GM18517 (cell line): ENCODE results near the gene NIT2.
"Not testable (repeated sequence)": the region's sequence is repeated elsewhere in the genome, so short reads cannot be mapped to it uniquely, and the experiment has no call there.

ENCODE experiments used
- ATAC-seq: cut with Tn5 transposase; IDR thresholded peaks from one replicate; pipeline ENCODE4 v1.9.1; 2021; ENCODE audit warnings: mild to moderate bottlenecking, moderate library complexity; ENCODE audit not compliant: unreplicated experiment

The NIT2 gene, protein sequence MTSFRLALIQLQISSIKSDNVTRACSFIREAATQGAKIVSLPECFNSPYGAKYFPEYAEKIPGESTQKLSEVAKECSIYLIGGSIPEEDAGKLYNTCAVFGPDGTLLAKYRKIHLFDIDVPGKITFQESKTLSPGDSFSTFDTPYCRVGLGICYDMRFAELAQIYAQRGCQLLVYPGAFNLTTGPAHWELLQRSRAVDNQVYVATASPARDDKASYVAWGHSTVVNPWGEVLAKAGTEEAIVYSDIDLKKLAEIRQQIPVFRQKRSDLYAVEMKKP

DNA sequence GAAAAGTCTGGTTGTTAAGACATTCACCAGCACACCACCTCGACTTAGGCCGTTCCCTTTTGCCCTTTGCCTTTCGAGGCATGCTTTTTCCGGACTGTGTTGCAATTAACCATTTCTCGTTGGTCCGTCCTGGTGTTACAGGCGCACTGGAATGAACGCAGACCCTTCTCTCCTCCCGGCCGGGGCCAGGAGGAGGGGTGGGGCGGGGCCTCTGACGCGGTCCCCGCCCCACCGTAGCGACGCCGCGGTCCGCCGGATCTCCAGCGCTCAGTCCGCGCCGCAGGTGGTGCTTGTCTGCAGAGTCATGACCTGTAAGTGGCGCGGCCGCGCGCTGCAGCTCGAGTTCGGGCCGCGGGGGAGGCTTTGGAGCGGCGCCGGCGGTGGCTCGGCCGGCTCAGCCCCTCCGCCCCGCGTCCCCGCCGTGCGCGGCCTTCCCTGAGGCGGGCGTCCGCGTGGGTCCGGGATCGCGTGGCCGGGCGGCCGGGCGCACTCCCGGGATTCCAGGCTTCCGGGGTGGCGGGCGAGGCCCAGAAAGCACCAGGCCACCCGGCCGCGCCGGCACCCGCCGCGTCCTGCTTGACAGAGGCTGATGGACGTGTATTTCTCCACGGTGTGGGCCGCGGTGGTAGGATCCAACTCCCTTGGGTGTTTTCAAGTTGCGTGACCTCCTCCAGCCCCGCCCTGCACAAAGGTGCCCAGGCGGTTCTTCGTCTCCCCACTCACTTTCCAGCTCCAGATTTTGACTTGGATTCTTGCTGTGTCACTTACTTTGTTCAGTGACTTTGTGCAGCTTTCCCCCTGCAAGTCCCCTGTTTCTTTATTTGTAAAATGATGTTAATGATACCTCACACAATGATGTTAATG is at the start of gene NIT2:
TSS of gene NIT2 (plus strand) at position 270 of the 864 bp plus-strand sequence. CDS start at position 305, 35 bp downstream.
- peak; percentile 93 for ATAC-seq

DNA sequence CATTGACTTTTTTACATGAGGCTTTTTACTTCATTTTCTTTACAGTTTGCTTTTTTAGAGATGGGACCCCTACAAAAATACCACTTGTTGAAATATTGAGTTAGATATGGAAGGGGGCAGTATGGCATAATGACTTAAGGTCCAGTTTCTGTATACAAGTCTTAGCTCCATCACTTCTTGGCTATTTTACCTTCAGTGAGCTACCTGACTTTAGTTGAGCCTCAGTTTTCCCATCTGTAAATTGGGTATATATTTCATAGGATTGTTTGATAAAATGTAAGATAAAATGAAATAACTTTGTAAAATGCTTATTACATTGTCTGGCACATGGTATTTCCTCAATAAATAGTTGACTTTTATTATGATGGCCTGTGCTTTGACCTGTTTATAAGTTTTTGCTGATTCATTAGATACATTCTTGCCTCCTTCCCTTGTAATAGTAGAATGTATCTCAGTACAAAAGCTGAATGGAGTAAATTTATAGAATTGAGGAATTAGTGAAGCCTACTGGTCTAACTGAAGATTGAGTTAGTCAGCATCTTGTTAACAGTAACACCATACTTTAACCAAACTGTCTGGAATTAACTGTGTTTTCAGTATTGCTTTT is 46.2 kb upstream of the NIT2 start:
- ATAC-seq = no peak

DNA sequence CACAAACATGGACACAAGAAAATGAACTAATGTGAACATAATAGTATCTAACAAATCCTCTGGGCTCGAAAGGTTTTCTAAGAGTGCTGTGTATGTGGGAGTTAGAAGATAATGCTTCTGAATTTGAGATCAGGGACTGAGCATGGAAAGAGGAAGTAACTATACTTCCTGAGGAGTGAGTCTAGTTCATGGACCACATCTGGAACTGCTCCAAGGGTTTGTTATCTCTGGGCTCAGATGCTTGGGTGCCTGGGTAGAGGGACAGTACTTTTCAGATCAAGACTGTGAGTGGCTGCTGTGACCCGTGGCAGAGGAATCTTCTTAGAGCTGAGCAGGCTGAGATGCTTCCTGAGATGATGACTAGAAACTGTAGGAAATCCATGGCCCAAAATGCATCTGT is 45.2 kb upstream of the NIT2 start:
- no peak for ATAC-seq

DNA sequence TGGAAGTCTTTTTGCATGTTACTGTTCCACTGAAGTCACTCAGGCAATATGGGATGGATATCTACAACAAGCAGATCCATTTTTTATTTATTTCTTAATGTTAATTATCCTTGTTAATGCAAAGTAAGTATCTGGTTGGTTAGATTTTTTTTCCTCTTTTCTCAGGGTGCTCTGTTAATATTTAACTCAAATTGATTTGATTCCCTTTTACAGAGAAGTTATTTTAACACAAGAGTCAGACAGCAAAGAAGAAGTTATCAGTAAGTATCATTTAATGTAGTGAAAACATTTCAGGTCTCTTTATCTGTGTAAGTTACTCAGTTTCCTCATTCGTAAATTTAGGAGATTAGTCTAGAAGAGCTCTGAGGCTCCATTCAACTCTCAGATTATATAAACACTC is 39.5 kb upstream of the NIT2 start:
- no peak for ATAC-seq

DNA sequence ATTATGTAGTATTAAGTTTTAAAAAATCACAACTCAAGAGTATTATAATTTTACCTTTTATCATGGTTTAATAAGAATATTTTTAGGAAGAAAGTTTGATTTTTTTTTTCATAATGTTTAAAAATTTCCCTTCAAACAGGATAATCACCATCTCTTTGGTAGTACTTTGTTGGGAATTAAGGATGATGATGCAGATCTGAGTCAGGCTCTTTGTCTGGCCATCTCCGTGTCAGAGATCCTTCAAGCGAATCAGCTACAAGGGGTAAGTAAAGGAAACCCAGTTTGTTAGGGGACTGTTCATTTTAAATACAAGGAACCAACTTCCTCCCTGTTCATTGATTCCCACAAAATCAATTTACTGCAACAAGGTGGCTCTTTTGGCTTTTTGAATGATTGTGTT is 36.8 kb upstream of the NIT2 start:
- no peak for ATAC-seq

DNA sequence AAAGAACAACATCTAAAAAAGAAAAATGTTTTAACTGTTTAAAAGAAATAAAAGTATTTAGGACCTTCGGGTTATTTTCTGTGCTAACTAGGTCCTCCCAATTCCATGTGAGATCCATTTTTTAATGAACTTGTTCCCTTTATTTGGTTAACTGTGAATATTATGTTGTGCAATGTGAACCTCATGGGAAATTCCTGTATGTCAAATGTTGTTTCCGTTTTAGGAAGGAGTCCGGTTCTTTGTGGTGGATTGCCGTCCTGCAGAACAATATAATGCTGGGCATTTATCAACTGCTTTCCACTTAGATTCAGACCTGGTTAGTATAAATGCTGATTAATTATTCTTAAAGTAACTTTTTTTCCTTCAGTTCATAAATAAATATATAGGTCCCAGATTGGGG is 35.5 kb upstream of the NIT2 start:
- no peak for ATAC-seq

DNA sequence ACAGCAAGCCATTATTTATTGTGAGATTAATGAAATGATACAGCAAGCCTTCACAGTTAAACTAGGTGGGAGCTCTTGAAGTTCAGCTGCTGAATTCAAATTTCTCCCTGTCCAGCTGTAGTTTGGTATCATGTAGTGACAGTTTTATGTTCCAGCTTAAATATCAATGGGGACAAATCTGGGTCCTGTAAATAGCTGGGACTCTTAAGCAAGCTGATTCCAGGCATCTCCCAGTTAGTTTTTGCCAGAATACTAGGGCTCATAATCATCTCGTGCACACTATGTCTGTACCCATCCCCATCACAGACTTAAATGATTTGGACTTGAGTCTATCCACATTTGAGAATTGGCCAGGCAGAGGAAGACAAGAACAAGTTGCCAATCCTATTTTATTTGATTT is 27.9 kb upstream of the NIT2 start:
- no peak for ATAC-seq

DNA sequence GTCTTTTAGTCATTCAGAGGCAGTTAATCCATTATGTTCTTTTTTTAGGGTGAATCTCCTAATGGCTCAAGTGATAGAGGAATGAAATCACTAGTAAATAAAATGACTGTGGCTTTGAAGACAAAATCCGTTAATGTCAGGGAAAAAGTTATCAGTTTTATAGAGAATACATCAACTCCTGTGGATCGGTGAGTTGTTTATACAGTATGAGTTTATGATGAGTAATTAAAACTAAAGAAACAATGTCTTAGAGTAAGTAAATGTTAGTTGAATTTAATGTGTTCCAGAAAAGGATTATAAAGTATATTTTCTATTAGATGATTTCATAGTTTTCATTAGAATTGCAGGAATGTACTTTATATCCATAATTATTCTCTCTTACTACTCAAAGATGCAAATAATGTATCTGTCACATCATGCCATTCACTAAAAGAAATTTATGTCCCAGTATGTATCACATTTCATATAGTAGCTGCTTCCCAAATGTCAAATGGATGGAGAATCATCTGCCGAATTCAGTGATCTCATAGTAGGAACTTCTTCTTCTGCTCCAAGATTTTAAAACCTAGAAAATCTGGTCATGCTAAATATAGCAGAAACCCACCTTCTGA is 24.1 kb upstream of the NIT2 start:
- ATAC-seq = no peak

DNA sequence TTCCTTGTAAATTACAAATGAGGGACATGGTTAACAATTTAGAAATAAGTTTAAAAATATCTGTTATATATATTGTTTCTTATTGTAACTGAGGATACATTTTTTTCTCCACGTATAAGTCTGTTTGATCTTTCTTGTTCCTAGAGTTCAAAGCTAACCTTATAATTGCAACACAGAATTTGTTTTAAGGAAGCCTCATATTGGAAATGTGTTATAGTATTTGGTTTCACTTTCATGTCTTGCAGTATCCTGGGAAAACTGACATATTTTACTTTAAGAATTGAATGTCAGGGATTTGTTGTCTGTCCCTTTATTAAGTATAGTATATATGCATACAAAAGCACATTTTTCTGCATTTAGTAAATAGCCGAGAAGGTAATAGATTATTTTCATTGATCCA is 23.5 kb upstream of the NIT2 start:
- no peak for ATAC-seq

DNA sequence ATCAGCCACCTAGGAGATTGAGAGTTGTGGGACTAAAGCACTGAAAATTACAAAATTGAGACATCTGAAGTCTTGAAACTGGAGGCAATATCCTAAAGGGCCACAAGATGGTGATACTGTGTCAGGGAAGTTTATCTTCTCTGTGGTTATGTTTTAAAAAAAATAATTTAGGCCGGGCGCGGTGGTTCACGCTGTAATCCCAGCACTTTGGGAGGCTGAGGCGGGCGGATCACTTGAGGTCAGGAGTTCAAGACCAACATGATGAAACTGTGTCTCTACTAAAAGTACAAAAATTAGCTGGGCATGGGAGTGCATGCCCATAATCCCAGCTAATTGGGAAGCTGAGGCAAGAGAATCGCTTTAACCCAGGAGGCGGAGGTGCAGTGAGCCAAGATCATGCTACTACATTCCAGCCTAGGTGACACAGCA is 17.9 kb upstream of the NIT2 start:
- peak; percentile 58 for ATAC-seq

DNA sequence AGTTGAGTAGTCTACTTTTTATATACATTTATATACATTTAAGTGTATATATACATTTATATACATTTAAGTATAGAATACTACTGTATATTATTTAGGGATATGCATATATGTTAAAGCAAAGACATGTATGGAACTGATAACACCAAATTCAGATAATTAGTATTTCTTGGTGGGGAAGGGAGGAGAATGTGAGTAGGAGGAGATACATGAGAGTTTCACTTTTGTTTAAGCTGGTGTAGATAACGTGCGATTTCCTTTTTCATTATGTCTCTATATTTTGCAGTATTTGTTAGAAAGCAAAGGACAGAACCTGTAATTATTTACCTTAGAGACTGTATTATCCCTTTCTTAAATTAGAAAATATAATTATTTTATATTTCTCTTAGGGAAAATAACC is 16.6 kb upstream of the NIT2 start:
- peak; percentile 77 for ATAC-seq

DNA sequence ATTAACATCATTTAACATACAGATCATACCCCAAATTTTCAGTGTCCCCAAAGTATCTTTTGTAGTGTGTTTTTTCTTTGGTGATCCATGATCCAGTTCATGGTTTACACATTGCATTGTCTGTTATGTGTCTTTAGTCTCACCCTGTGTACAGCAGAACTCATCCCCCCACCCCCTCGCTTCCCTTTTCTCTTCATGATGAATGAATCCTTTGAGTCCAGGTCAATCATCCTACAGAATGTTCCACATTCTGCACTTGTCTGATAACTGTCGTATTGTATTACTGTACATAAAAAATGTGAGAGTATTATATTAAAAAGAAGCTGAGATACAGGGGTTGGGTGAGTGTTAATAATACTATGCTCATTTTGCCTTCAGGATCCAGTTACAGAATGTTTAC is 14.6 kb upstream of the NIT2 start:
- no peak for ATAC-seq

DNA sequence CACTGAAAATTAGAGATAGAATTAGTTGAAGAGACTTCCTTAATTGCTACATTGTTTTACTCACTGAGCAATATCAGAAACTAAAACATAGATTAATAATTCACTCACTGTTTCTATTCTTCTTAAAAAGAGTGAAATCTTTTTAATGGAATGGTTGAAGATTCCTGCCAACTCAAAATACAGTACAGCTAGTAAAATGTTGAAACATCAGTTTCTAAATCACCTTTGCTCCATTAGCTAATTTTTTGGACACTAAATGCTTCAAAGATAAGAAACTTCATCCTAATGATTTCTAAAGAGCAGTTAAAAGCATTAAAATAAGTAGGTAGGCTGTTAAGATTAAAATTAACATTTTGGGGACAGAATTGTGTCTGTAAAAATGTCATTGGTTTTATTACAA is 10.5 kb upstream of the NIT2 start:
- ATAC-seq = no peak

DNA sequence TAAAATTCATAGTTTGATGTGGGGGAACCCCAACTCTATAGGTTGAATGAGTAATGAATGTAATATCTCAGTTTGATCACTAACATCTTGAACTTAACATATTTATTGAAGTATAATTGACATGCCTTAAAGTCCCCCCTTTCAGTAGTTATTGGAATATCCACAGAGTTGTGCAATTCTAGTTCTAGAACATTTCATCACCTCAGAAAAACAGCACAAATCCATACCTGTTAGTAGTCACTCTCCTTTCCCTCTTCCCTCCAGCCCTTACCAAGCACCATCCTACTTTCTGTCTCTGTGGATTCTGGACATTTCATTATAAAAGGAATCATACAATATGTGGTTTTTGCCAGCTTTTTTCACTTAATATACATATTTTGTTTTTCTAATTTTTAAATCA is 8.7 kb upstream of the NIT2 start:
- ATAC-seq = no peak

DNA sequence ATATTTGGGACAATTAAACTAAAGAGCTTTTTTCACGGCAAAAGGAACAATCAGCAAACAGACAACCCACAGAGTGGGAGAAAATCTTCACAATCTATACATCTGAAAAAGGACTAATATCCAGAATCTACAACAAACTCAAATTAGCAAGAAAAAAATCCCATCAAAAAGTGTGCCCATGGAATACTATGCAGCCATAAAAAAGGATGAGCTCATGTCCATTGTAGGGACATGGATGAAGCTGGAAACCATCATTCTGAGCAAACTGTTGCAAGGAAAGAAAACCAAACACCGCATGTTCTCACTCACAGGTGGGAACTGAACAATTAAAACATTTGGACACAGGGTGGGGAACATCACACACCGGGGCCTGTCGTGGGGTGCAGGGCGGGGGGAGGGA is 7.2 kb upstream of the NIT2 start:
- ATAC-seq = not testable (repeated sequence)

DNA sequence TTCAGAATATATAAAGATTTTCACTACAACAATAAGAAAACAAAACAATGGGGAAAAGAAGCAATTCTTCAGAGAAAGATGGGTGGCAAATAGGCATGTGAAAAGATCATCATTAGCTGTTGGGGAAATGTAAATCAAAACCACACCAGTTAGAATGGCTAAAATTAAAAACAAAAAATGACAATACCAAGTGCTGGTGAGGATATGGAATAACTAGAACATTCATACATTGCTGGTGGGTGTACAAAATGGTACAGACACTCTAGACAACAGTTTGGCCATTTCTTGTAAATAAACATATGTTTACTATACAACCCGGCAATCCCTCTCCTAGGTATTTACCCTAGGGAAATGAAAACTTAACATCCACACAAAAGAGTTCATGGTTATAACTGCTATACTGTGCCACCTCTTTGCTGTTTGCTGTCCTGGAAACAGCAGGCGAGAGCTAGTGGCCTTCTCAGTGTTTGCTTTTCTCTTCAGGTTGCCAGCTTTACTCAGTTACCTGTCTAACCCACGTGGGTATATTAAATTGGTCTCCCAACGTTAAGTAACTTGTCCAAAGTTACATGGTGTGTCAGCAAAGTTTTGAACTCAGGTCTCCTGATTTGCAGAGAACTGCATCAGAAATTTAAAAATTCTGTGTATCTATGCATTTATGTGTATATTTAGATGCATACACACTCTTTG is 4.6 kb upstream of the NIT2 start:
- no peak for ATAC-seq

DNA sequence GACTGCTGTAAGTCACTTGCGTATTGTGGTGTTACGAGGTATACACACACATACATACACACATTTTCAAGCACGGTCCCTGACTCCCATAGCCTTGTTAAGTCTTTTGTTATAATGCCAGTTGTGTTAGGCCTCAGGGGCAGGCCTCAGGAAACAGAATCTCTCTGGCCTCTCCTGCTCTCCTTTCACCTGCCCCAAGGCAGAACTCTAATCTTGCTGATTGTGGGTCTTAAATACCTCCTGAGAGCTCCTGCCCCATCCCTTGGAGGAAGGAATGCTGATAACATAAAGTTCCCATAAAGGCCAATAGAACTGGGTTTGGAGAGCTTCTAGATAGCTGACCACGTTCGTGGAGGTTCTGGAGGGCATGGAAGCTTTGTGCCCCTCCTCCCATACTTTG is 3.9 kb upstream of the NIT2 start:
- no peak for ATAC-seq

DNA sequence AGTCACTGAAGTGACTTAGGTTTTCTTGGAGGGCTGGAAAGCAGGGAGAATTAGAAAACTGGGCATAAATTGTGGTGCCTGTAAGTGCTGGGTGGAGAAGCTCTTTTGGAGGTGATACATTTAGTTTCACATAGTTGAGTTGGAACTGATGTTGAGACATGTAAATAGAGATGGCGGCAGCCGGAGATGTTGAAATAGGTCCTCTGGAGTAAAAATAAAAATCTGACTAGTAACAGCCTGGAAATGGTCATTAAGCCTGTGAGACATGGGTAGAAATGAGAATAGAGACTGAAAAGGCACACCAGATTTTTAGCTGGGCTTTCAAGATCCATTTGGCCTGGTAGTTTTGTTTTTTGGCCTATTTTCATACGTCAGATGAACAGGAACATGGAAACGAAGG is 2.9 kb upstream of the NIT2 start:
- no peak for ATAC-seq

DNA sequence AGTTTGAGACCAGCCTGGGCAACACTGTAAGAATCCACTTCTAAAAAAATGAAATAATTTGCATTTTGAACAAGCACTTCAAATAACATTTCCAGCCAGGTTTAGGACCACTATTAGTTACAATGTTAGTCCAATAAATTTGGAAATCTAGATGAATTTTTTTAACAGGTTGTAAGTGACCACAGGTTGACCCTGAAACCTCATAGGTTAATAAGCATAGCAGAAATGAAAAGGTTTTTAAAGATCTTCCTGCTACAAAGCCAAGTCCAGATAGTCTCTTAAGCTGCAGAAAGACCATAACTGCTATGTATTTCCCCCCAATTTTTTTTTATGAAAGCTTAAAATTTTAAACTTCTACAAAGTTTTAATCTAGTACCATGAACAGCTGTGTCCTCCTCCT is 1.5 kb upstream of the NIT2 start:
- ATAC-seq = no peak

DNA sequence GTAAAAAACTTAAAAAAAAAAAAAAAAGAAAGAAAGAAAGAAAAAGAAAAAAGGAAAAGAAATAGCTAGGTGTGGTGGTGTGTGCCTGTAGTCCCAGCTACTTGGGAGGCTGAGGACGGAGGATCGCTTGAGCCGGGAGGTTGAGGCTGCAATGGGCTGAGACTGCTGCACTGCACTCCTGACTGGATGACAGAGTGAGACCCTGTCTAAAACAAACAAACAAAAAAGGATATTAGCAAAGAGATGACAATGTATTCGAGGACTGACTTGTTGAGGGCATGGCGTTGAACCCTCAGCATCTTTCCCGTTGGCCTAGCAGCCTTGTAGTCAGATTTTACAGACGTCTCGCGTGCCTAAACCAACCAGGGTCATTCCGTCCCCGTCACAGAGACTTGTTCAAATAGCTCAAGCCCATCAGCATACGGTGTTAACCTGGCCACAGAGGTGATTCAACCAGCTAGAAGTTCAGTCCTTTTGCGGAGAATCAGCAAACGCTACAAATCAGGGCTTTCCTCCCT is 528 bp upstream of the NIT2 start:
- ATAC-seq = peak; percentile 16

DNA sequence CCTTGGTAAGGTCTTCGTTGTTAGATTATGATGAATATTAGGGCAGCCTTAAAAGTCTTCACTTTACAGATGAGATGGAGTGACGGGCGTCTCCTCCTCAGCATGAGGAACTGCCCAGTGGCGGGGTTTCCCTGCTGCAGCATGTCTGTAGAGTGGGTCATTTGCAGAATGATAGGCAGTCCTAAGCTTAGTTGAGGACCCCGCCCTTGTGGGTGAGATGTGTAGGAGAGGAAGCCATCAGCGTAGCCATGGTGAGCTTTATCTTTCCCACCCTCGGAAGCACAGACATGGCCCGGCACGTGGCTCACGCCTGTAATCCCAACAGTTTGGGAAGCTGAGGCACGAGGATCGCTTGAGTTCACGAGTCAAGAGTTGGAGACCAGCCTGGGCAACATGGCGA is 877 bp downstream of the NIT2 start:
- ATAC-seq = peak; percentile 46
